ENCODE measurements around the gene EVC2. TPM values are rescaled to one million over a fixed set of nuclear protein-coding genes. Genes with fewer than 3 reads are reported as not detected.

EVC2 gene
- polyA plus RNA-seq, 3 donors, result 0.04 to 0.12 (median 0.08) TPM

- no peak overlapping the region for H2AFZ ChIP-seq (ENCODE audit: insufficient read depth, low read depth, low read length, poor library complexity, severe bottlenecking)
- H3K4me3 ChIP-seq (replicated peaks in 1 of 3; ENCODE audit: low read depth in 2 of 3, low read length in 3 of 3), result no peak overlapping the region
- H3K27ac ChIP-seq (ENCODE audit: low read depth in 1 of 2, low read length in 2 of 2), result no peak overlapping the region
- no peaks in the 10 kb centered on the region for H3K4me1 ChIP-seq (ENCODE audit: control insufficient read depth in 1 of 2, insufficient read depth in 2 of 2, low read length in 2 of 2)
- Mint-ChIP-seq H3K36me3 (no peaks in the 10 kb centered on the region), H3K4me1 (no peaks in the 10 kb centered on the region), H3K27me3 (ENCODE audit: low read depth in 3 of 3) (peaks cover 0 to 1% (median 1%) of the 10 kb centered on the region in 3 donors), H3K27ac (no peak overlapping the region), H3K9me3 (peaks cover 6 to 25% (median 10%) of the 10 kb centered on the region in 7 donors), H3K4me3 (no peak overlapping the region)
- peaks cover 4 to 20% of the 10 kb centered on the region in 2 donors for H3K9me3 ChIP-seq (replicated peaks in 1 of 2; ENCODE audit: control insufficient read depth in 1 of 2, insufficient read depth in 1 of 2, low read length in 2 of 2)
- DNase-seq, result no peak
- H3K27me3 ChIP-seq (ENCODE audit: control insufficient read depth in 2 of 2, insufficient read depth in 2 of 2, low read length in 2 of 2), result no peaks in the 10 kb centered on the region
- no peak overlapping the region for H3K4me2 ChIP-seq (replicated peaks; ENCODE audit: extremely low read depth, low read length, poor library complexity, severe bottlenecking)
- H3K9ac ChIP-seq (ENCODE audit: insufficient read depth, low read length, poor library complexity, severe bottlenecking), result no peak overlapping the region
- WGBS (ENCODE audit: insufficient coverage), result no CpG with 5 or more reads among the region's 2 CpGs
- no peaks in the 10 kb centered on the region for H3K79me2 ChIP-seq (ENCODE audit: insufficient read depth, low read length)
- intact Hi-C loops (cut with micrococcal nuclease), result no loop called here
- TF ChIP-seq CTCF (IDR thresholded peaks at IDR 0.05), result no peak
- no peaks in the 10 kb centered on the region for H3K36me3 ChIP-seq (replicated peaks in 1 of 2; ENCODE audit: control insufficient read depth in 1 of 2, insufficient read depth in 2 of 2, low read length in 2 of 2)
- no peaks in the 10 kb centered on the region for H4K20me1 ChIP-seq (ENCODE audit: insufficient read depth, low read length)
These were observed 163.1 kb downstream of the EVC2 start for GRCh38 chr4:5545271-5545670.

GRCh38 chr4:5544762-5545161 lies 163.6 kb downstream of the EVC2 start:
- H3K4me3 Mint-ChIP-seq, result no peak overlapping the region
- Histone ChIP-seq H3K9ac (ENCODE audit: insufficient read depth, low read length, poor library complexity, severe bottlenecking) (no peak overlapping the region), H4K20me1 (ENCODE audit: insufficient read depth, low read length) (no peaks in the 10 kb centered on the region), H3K36me3 (replicated peaks in 1 of 2; ENCODE audit: control insufficient read depth in 1 of 2, insufficient read depth in 2 of 2, low read length in 2 of 2) (no peaks in the 10 kb centered on the region), H2AFZ (ENCODE audit: insufficient read depth, low read depth, low read length, poor library complexity, severe bottlenecking) (no peak overlapping the region), H3K4me2 (replicated peaks; ENCODE audit: extremely low read depth, low read length, poor library complexity, severe bottlenecking) (no peak overlapping the region), H3K4me1 (ENCODE audit: control insufficient read depth in 1 of 2, insufficient read depth in 2 of 2, low read length in 2 of 2) (no peaks in the 10 kb centered on the region), H3K4me3 (replicated peaks in 1 of 3; ENCODE audit: low read depth in 2 of 3, low read length in 3 of 3) (no peak overlapping the region), H3K27ac (ENCODE audit: low read depth in 1 of 2, low read length in 2 of 2) (no peak overlapping the region), H3K27me3 (ENCODE audit: control insufficient read depth in 2 of 2, insufficient read depth in 2 of 2, low read length in 2 of 2) (no peaks in the 10 kb centered on the region), H3K9me3 (replicated peaks in 1 of 2; ENCODE audit: control insufficient read depth in 1 of 2, insufficient read depth in 1 of 2, low read length in 2 of 2) (peaks cover 4 to 20% of the 10 kb centered on the region in 2 donors), H3K79me2 (ENCODE audit: insufficient read depth, low read length) (no peaks in the 10 kb centered on the region)
- no peaks in the 10 kb centered on the region for H3K4me1 Mint-ChIP-seq
- 66% methylated on average over 3 of the region's 5 CpGs for WGBS (ENCODE audit: insufficient coverage)
- DNase-seq, result no peak
- no peaks in the 10 kb centered on the region for H3K36me3 Mint-ChIP-seq
- TF ChIP-seq CTCF (IDR thresholded peaks at IDR 0.05), result no peak
- peaks cover 2 to 20% (median 6%) of the 10 kb centered on the region in 7 donors for H3K9me3 Mint-ChIP-seq
- intact Hi-C loops (cut with micrococcal nuclease), result no loop called here
- H3K27me3 Mint-ChIP-seq (ENCODE audit: low read depth in 3 of 3), result peaks cover 0 to 1% (median 1%) of the 10 kb centered on the region in 3 donors
- no peak overlapping the region for H3K27ac Mint-ChIP-seq
